SK-N-SH (cell line): ENCODE results near the gene RELN. TPM values are rescaled to one million over a fixed set of nuclear protein-coding genes. Genes with fewer than 3 reads are reported as not detected.

Source experiments
- CTCF ChIA-PET: fragments of 300-600, 350-600 bp; formaldehyde crosslinking; extraction: SDS; loops from one replicate; lab custom pipeline; 2021; lab: Yijun Ruan, JAX
- POLR2A ChIA-PET: fragments of 350-600 bp; sonication (Branson Sonifier 250); formaldehyde crosslinking; extraction: SDS; loops from one replicate; lab custom pipeline; 2020; ENCODE audit warnings: antibody characterized with exemption, inconsistent platforms; lab: Yijun Ruan, JAX
- DNase-seq: peaks from one replicate; pipeline ENCODE4 v3.0.0; 2012
- H2AFZ ChIP-seq: fragments of 200-600 bp; sonication (generic); 2 replicates; pipeline ENCODE4 v1.8.1; 2016; ENCODE audit warnings: antibody characterized with exemption, mild to moderate bottlenecking, low read depth
- H3F3A ChIP-seq: fragments of 200-600 bp; sonication (generic); replicated peaks from 2 replicates; pipeline ENCODE3; 2016; ENCODE audit warnings: antibody characterized with exemption, mild to moderate bottlenecking; ENCODE audit not compliant: insufficient read depth
- H3K27ac ChIP-seq, 2 experiments: fragments of 200-500 bp in 1 of 2; fragments of 200-600 bp in 1 of 2; sonication (Bioruptor generic) in 1 of 2; sonication (generic), shearing (Covaris generic) in 1 of 2; 2 replicates each; pipeline versions ENCODE4 v1.5.1 to v1.6.1; 2014 to 2016; ENCODE audit warnings: low read depth in 2 of 2, inconsistent platforms in 1 of 2, low read length in 1 of 2, mild to moderate bottlenecking in 1 of 2, mixed read lengths in 1 of 2
- H3K27me3 ChIP-seq: fragments of 200-600 bp; sonication (generic), shearing (Covaris generic); 2 replicates; pipeline ENCODE4 v1.6.1; 2016; ENCODE audit warnings: mixed run types; ENCODE audit not compliant: insufficient read depth
- H3K36me3 ChIP-seq, 2 experiments: fragments of 200-500 bp in 1 of 2; fragments of 200-600 bp in 1 of 2; sonication (Bioruptor generic) in 1 of 2; sonication (generic) in 1 of 2; replicated peaks in 1 of 2; 2 replicates each; pipeline versions ENCODE3 to v1.5.1; 2014 to 2016; ENCODE audit warnings: low read length in 1 of 2, mild to moderate bottlenecking in 1 of 2; ENCODE audit not compliant: insufficient read depth in 2 of 2, control insufficient read depth in 1 of 2
- H3K4me1 ChIP-seq, 2 experiments: fragments of 200-500 bp in 1 of 2; fragments of 200-600 bp in 1 of 2; sonication (Bioruptor generic) in 1 of 2; sonication (generic), shearing (Covaris generic) in 1 of 2; 2 replicates each; pipeline versions ENCODE4 v1.5.1 to v1.6.1; 2014 to 2016; ENCODE audit warnings: low read depth in 1 of 2, low read length in 1 of 2, mixed run types in 1 of 2; ENCODE audit not compliant: insufficient read depth in 2 of 2, control insufficient read depth in 1 of 2
- H3K4me2 ChIP-seq: fragments of 200-600 bp; sonication (generic), shearing (Covaris generic); 2 replicates; pipeline ENCODE4 v1.6.1; 2017; ENCODE audit warnings: mixed run types
- H3K4me3 ChIP-seq, 2 experiments: fragments of 200-500 bp in 1 of 2; fragments of 200-600 bp in 1 of 2; sonication (Bioruptor generic) in 1 of 2; sonication (generic), shearing (Covaris generic) in 1 of 2; 2 replicates each; pipeline versions ENCODE4 v1.5.1 to v1.8.1; 2014 to 2016; ENCODE audit warnings: low read depth in 2 of 2, inconsistent platforms in 1 of 2, low read length in 1 of 2, mild to moderate bottlenecking in 1 of 2, mixed read lengths in 1 of 2, moderate library complexity in 1 of 2
- H3K79me2 ChIP-seq: fragments of 200-600 bp; sonication (generic); 2 replicates; pipeline ENCODE4 v1.8.1; 2017; ENCODE audit warnings: mild to moderate bottlenecking; ENCODE audit not compliant: insufficient read depth
- H3K9ac ChIP-seq: fragments of 200-600 bp; sonication (generic); 2 replicates; pipeline ENCODE4 v1.6.1; 2017; ENCODE audit warnings: mixed run types
- H3K9me2 ChIP-seq: fragments of 200-600 bp; sonication (generic); 2 replicates; pipeline ENCODE4 v1.6.1; 2017; ENCODE audit warnings: mixed run types
- H3K9me3 ChIP-seq: fragments of 200-600 bp; sonication (generic); 2 replicates; pipeline ENCODE4 v1.6.1; 2017; ENCODE audit warnings: mixed run types, mild to moderate bottlenecking, moderate library complexity
- H4K20me1 ChIP-seq: fragments of 200-600 bp; sonication (generic); 2 replicates; pipeline ENCODE4 v1.6.1; 2017; ENCODE audit warnings: mild to moderate bottlenecking, mixed run types; ENCODE audit not compliant: insufficient read depth
- EP300 ChIP-seq, 2 experiments: IDR thresholded peaks; 2 replicates each; pipeline versions ENCODE4 v1.4.0 to v1.6.1; 2012; ENCODE audit warnings: borderline replicate concordance in 1 of 2, low read depth in 1 of 2, low read length in 1 of 2
- FOXJ3 ChIP-seq: sonication (generic); formaldehyde crosslinking; IDR thresholded peaks from 2 replicates; pipeline ENCODE4 v1.5.1; 2020; ENCODE audit warnings: mild to moderate bottlenecking, missing genetic modification reagents
- FOXM1 ChIP-seq: IDR thresholded peaks from 2 replicates; pipeline ENCODE4 v1.4.0; 2012; ENCODE audit warnings: low read depth, mild to moderate bottlenecking
- GABPA ChIP-seq: IDR thresholded peaks from 2 replicates; pipeline ENCODE4 v1.4.0; 2012; ENCODE audit warnings: low read depth, mild to moderate bottlenecking
- GATA2 ChIP-seq: sonication (generic); formaldehyde crosslinking; IDR thresholded peaks from 2 replicates; pipeline ENCODE4 v1.5.0; 2020; ENCODE audit warnings: mild to moderate bottlenecking, missing genetic modification reagents
- JUND ChIP-seq: IDR thresholded peaks from 2 replicates; pipeline ENCODE4 v1.4.0; 2012
- NFIC ChIP-seq: IDR thresholded peaks from 2 replicates; pipeline ENCODE4 v1.4.0; 2012; ENCODE audit warnings: borderline replicate concordance
- POLR2AphosphoS5 ChIP-seq: IDR thresholded peaks from 2 replicates; pipeline ENCODE4 v1.6.1; 2012; ENCODE audit warnings: low read depth, low read length
- RFX5 ChIP-seq: IDR thresholded peaks from 2 replicates; pipeline ENCODE4 v1.6.1; 2012; ENCODE audit warnings: mild to moderate bottlenecking, improper control_type of control experiment, low read length
- SIN3A ChIP-seq: IDR thresholded peaks from 2 replicates; pipeline ENCODE4 v1.6.1; 2012; ENCODE audit warnings: low read depth, mild to moderate bottlenecking, low read length, moderate library complexity, borderline replicate concordance
- TCF12 ChIP-seq: IDR thresholded peaks from 2 replicates; pipeline ENCODE4 v1.4.0; 2012
- WGBS: methylation state at CpG from one replicate; pipeline ENCODE4 v1.1.6; 2017; ENCODE audit warnings: low lambda C conversion rate; 5-methylcytosine and 5-hydroxymethylcytosine counted together
- polyA plus RNA-seq, 3 experiments: library from polyadenylated mRNA; depleted of rRNA; stranded (reverse); fragments of >200 nt; gene quantifications; 2 replicates each; pipeline ENCODE4 v1.2.3, GENCODE V29; 2012
- TF ChIP-seq, protein P1 (sequence below): IDR thresholded peaks from 2 replicates; pipeline ENCODE4 v1.4.0; 2012; ENCODE audit warnings: low read depth, borderline replicate concordance
- TF ChIP-seq, protein P2 (sequence below): IDR thresholded peaks from 2 replicates; pipeline ENCODE4 v1.6.1; 2012; ENCODE audit warnings: mild to moderate bottlenecking, low read depth, low read length, moderate library complexity
- TF ChIP-seq, protein P3 (sequence below): fragments of 150-350 bp; IDR thresholded peaks from 2 replicates; pipeline ENCODE4 v1.6.1; 2016; ENCODE audit warnings: mild to moderate bottlenecking, low read depth, low read length
- TF ChIP-seq, protein P4 (sequence below): fragments of 150-350 bp; IDR thresholded peaks from 2 replicates; pipeline ENCODE4 v1.6.1; 2017; ENCODE audit warnings: antibody characterized with exemption, low read length, low read depth, borderline replicate concordance

Gene RELN
- polyA plus RNA-seq, 1 of the 3 experiments (the other 2 are of a cell fraction) = 0.02 TPM

DNA sequence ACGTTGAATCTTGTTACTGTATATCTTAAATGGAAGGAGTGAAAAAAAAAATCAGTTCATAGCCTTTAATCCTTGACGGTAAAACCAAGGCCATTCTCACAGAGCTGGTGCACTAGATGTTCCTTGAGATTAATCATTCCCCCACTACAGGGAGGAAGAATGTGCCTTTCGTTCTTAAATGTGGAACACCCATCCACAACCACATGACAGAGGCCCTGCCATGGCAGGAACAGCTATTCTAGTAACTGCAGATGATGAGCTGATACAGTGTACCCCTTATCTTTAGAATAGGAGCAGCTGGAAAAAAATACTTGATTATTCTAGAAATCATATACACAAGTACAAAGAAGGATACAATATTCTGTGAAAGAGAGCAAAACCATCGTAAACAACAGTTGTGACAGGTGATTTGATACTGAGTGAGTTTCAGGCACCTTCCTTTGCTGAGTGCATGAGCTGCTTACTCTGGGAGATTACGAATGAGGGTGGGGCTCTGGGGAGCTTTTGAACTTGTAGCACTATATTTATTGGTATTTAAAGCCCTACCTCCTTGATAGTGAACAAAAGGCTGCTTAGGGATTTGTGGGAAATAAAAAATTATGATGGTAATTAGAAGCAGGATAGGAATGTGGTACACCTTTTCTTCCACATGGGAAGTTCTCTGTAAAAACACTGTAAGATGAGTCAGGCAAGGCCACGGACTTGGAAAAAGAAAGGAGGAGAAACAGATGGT is 299.1 kb downstream of the RELN start:
- ChIA-PET CTCF (interaction anchor here (0.6 to 1.6 kb wide), 5 partner anchors 8 to 165 kb away, joined by 3 to 4 read pairs (median 3); no protein-coding TSS in a partner anchor), POLR2A (no interaction called here)
- Histone ChIP-seq H3K27ac (no peak overlapping the region), H3K9me3 (no peaks in the 10 kb centered on the region), H3K36me3 (no peaks in the 10 kb centered on the region), H3K79me2 (no peaks in the 10 kb centered on the region), H3K4me1 (peaks cover 0 to 5% of the 10 kb centered on the region in 2 experiments; a peak in 2 of 4 replicates), H3K9me2 (no peaks in the 10 kb centered on the region), H4K20me1 (no peaks in the 10 kb centered on the region), H3K9ac (no peak overlapping the region), H3F3A (no peaks in the 10 kb centered on the region), H3K27me3 (no peaks in the 10 kb centered on the region), H2AFZ (no peak overlapping the region), H3K4me3 (no peak overlapping the region), H3K4me2 (no peak overlapping the region)
- WGBS = 53% methylated on average over 6 of the region's 6 CpGs
- TF ChIP-seq, protein P1, sequence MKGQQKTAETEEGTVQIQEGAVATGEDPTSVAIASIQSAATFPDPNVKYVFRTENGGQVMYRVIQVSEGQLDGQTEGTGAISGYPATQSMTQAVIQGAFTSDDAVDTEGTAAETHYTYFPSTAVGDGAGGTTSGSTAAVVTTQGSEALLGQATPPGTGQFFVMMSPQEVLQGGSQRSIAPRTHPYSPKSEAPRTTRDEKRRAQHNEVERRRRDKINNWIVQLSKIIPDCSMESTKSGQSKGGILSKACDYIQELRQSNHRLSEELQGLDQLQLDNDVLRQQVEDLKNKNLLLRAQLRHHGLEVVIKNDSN = no peak
- TF ChIP-seq, protein P2, sequence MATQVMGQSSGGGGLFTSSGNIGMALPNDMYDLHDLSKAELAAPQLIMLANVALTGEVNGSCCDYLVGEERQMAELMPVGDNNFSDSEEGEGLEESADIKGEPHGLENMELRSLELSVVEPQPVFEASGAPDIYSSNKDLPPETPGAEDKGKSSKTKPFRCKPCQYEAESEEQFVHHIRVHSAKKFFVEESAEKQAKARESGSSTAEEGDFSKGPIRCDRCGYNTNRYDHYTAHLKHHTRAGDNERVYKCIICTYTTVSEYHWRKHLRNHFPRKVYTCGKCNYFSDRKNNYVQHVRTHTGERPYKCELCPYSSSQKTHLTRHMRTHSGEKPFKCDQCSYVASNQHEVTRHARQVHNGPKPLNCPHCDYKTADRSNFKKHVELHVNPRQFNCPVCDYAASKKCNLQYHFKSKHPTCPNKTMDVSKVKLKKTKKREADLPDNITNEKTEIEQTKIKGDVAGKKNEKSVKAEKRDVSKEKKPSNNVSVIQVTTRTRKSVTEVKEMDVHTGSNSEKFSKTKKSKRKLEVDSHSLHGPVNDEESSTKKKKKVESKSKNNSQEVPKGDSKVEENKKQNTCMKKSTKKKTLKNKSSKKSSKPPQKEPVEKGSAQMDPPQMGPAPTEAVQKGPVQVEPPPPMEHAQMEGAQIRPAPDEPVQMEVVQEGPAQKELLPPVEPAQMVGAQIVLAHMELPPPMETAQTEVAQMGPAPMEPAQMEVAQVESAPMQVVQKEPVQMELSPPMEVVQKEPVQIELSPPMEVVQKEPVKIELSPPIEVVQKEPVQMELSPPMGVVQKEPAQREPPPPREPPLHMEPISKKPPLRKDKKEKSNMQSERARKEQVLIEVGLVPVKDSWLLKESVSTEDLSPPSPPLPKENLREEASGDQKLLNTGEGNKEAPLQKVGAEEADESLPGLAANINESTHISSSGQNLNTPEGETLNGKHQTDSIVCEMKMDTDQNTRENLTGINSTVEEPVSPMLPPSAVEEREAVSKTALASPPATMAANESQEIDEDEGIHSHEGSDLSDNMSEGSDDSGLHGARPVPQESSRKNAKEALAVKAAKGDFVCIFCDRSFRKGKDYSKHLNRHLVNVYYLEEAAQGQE = no peak
- TF ChIP-seq, protein P3, sequence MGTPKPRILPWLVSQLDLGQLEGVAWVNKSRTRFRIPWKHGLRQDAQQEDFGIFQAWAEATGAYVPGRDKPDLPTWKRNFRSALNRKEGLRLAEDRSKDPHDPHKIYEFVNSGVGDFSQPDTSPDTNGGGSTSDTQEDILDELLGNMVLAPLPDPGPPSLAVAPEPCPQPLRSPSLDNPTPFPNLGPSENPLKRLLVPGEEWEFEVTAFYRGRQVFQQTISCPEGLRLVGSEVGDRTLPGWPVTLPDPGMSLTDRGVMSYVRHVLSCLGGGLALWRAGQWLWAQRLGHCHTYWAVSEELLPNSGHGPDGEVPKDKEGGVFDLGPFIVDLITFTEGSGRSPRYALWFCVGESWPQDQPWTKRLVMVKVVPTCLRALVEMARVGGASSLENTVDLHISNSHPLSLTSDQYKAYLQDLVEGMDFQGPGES = no peak
- TF ChIP-seq, protein P4, sequence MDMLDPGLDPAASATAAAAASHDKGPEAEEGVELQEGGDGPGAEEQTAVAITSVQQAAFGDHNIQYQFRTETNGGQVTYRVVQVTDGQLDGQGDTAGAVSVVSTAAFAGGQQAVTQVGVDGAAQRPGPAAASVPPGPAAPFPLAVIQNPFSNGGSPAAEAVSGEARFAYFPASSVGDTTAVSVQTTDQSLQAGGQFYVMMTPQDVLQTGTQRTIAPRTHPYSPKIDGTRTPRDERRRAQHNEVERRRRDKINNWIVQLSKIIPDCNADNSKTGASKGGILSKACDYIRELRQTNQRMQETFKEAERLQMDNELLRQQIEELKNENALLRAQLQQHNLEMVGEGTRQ = no peak
- TF ChIP-seq JUND (no peak), GATA2 (CRISPR knock-in tag) (no peak), EP300 (IDR thresholded peaks at IDR 0.05; ENCODE audit: borderline replicate concordance in 1 of 2, low read depth in 1 of 2, low read length in 1 of 2) (no peak), NFIC (no peak), SIN3A (no peak), TCF12 (no peak), FOXM1 (no peak), POLR2AphosphoS5 (no peak), FOXJ3 (no peak), GABPA (no peak), RFX5 (no peak)
- no peak for DNase-seq
